ENCODE measurements around the gene ACTA2. TPM values are rescaled to one million over a fixed set of nuclear protein-coding genes. Genes with fewer than 3 reads are reported as not detected.

The ACTA2 gene
- polyA plus RNA-seq, 3 donors = 106 to 188 (median 146) TPM

DNA sequence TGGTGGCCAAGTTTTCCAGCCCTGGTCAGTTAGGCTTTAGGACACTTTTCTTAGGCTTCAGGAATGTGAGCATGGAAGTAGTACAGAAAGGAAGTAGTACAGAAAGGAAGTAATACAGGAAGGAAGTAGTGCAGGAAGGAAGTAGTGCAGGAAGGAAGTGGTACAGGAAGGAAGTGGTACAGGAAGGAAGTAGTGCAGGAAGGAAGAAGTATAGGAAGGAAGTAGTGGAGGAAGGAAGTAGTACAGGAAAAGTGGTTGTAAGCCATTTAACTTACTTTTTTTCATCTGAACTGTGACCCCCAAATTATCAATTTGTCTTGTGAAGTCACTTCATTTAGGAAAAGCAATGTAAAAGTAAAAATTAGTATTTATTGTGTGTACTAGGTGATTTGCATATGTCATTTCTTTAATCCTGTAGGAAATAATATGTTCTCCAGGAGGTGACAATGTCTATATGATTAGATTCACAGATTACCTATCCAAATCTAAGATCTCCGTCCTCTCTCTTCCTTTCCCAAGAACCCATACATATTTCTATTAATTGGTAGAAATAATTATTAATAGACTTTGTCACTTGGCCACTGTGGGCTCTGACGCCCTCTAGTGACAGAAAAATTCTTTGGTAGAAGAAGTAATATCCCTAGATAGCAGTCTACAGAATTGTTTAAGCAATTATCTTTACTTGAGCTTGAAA lies 34.1 kb upstream of the ACTA2 start:
- no peak for DNase-seq

DNA sequence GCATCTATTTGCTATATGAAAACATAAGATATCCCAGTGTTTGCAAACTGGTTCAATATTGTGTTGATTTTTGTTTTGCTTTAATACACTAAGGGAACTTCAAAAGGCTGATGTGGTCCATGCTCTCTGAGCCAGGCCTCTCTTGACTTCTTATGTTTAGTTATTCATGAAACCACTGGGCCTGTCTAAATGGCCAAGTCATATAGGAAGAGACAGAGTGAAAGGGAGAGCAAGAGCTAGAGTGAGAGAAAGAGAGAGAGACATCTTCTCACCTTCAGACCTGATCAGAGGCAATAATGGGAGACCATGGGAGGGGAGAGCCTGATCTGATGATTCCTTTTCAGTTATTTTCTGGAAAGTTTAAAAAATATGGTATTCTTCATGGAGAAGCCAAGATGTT lies 32.0 kb upstream of the ACTA2 start:
- DNase-seq = no peak

DNA sequence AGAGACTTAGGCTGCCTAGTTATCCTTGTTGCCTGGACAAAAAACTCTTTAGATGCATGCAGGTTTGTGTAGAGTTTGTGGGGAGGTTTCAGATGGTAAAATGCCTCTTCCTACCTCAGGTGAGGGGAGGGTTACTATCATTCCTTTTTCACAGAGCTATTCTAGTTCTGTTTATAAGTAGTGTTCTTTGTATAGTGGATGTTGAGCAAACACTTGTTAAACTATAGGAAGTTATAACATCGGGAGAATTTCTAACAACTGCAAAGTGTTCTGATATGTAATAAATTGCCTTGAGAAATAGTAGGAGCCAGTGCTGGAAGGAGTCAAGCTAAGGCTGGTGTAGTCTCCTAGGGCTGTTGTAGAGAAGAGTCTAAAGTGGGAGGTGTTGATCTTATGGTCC lies 31.4 kb upstream of the ACTA2 start:
- DNase-seq = no peak

DNA sequence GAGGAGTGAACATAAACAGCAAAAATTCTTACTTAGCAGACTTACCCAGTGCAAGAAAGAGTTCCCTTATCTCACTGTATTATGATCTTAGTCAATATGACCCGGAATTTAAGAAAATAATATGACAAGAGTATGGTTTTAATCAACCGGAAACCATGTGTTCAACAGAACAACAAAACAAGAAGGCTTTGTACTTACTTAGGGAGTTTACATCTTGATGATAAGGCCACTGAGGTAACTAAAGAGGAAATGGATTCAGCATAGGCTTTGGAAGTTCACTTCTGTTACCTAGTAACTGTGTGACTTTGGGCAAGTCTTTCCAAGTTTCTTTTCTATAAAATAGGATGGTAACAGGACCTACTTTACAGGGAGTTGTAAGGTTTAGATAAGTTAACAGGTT lies 30.6 kb upstream of the ACTA2 start:
- DNase-seq = no peak

DNA sequence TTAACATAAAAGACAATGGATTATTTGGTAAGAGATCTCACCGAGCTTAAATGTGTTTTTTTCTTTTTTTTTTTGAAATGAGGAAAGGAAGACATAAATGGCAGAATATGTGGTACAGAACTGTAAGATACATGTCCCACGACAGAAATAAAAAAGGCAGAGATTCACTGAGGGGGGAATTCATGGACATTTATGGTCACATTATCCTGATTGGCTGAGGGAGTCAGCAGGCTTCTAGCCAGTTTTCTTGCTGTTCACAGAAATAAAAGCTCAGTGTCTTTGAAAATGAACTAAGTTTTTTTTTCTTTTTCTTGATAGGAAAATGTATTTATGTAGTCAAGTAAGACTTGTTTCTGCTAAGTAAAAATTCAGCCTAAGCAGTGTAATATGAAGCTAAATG lies 29.8 kb upstream of the ACTA2 start:
- no peak for DNase-seq

DNA sequence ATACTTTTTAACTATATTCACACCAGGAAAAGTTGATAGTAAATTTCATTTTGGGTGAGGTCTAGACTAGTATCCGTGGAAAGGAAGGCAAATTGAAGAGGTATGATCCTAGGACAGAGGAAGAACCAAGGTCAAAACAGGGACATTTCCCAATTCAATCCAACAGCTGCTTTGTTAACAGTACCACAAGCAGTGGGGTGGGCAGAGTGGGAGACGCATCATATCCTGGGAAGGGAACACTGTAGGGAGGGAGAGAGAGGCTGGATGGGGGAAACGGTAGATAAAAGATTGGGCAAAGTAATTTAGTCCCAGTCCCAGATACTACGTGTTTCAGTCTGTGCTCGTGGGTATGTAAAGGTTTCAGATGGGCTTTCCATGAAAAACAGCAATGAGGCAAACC lies 28.9 kb upstream of the ACTA2 start:
- DNase-seq = no peak

DNA sequence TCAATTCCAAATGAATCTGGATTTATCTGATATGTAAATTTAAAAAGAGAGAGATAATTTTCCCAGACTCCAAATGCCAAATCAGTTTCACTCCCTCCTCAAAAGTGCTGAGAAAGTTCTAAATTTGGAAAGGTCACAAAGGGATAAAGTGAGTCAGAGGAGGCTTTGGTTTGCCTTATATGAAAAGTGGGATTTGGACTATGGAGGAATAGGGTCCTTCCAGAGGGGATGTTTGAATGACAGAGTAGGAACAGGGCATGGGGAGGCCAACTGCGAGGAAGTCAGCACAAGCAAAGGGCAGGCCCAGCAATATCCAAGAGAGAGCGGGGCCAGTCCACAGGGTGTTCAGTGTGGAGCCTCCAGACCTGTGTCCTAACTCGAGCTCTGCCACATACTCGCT lies 28.2 kb upstream of the ACTA2 start:
- DNase-seq = no peak

DNA sequence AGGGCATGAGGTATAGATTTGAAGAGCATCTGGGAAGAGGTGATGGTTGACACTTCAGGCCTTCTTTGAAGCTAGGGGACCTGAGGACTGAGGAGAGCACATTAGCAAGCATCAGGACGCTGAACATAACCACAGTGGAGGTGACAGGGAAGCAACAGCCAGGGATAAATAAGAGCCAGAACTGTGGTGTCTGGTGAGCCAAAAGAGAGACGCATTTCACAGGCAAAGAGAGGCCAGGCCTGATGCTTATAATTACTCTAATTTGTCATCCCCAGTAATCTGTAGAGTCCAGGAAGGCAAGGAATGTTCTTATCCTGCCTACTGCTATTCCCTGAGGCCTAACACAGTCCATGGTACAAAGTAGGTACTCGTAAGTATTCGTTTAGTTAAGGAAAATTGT lies 27.7 kb upstream of the ACTA2 start:
- DNase-seq = no peak

DNA sequence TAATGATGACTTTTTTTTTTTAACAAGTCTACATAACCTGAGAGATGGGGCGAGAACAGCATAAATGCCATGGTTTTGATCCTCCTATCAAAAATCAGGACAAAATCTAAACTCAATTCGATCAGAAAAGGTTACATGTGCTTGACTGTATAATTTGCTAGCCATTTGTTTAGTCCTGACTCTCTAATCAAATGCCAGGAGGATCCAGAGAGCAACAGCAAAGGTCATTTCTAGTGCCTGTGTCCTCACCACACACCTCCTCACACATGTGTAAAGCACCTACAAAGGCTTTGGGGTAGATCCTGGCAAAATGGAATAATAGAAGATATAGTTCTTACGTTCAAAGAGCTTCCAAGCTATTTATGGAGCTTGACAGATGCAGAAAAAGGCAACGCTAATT lies 27.0 kb upstream of the ACTA2 start:
- no peak for DNase-seq

DNA sequence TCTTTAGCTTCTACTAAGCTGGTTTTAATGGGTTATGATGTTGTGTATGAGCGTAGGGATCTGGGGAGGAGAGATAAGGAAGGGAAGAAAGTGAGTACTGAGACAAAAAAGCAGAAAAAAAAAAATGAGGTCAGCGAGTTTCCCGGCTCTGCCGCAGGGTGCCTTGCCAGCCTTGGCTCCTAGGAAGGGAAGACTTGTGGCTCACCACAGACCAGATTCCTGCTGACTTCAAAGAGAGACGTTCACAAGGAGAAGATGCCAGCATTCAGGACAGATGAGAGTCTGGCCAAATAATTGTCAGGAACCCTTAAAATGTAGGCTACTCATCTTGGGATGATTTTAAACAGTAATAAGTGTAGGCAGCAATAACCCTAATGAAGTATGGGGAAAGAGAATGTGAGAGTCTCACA lies 26.6 kb upstream of the ACTA2 start:
- DNase-seq = no peak

DNA sequence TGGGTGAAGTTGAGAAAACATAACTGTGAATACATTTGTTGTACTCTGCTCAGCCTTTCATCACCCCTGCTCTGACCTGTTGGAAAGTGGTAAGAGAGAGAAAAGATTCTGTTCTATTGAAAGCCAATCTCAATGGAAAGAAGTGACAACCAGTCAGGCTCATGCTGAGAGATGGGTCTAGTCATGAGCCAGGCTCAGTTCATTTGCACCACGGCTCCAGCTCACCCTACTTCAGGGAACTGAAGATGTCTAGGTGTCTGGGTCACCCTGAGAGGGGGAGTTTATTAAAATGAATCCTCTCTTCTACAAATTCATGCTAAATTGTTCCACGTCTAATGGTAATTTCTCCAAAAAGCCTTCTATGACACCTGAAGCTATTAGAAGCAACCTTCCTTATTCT lies 25.9 kb upstream of the ACTA2 start:
- DNase-seq = no peak

DNA sequence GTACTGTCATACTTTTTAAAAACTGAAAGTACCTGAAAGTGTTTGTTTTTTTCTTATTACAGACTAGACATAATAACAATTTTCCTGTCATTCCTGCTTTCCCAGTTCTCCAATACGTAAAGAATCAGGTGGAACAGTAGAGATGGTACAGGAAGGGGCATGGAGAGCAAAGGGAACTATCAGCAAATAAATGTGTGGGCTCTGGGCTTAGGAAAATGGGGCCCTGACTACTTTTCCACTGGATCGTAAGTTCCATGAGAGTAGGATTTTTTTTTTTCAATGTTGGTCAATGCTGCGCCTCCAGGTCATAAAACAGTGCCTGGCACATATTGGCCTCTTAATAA lies 22.8 kb upstream of the ACTA2 start:
- DNase-seq = no peak

DNA sequence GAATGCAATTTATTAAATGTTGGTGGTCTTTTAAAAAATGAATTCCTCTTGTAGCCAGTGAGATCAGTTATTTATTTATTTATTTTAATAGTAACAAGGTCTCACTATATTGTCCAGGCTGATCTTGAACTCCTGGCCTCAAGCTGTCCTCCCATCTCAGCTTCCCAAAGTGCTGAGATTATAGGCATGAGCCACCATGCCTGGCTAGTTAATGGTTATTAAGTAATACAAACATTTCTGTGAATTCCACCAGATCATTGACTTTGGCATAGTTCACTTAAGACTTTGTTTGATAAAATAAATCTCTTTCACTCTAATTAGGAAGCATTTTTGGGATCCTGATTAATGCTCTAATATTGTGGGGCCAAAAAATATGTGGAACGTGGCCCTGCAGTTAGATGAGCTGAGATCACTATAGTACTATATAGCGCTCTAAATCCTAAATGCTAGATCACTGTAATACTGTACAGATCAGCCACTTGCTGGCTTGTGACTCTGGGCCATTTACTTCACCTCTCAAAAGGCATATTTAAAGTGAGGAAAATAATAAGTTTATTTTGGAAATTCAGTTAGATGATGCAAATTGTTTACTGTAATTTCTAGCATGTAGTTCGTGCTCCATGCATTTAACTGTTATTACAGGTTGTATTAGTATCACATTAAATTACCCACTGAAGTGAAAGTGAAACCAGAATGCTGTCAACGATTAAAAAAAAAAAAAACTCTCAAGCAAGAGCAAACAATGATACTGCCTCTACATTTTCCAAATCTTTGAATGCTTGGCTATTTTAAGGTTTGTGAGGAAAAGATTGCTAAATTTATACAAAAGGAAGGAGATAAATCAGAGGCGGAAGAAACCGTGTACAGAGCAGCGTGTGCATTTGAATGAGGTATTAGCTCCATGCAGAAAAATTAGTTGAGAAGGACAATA lies 22.1 kb upstream of the ACTA2 start:
- no peak for DNase-seq

DNA sequence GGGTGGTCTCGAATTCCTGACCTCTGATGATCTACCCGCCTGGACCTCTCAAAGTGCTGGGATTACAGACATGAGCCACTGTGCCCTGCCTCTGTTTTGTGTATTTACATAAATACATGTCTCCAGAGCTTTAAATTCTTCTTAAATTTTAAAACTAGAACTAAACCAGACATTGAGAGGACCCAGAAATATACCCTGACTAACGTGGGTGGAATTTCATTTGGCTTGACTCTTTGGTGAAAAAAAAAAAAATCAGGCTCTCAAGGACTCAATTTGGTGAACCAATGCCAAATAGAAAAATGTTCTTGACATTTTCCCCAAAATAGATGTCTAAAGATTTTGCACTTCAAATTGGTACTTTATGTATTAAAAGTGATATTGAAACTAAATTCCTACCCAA lies 21.4 kb upstream of the ACTA2 start:
- DNase-seq = no peak

DNA sequence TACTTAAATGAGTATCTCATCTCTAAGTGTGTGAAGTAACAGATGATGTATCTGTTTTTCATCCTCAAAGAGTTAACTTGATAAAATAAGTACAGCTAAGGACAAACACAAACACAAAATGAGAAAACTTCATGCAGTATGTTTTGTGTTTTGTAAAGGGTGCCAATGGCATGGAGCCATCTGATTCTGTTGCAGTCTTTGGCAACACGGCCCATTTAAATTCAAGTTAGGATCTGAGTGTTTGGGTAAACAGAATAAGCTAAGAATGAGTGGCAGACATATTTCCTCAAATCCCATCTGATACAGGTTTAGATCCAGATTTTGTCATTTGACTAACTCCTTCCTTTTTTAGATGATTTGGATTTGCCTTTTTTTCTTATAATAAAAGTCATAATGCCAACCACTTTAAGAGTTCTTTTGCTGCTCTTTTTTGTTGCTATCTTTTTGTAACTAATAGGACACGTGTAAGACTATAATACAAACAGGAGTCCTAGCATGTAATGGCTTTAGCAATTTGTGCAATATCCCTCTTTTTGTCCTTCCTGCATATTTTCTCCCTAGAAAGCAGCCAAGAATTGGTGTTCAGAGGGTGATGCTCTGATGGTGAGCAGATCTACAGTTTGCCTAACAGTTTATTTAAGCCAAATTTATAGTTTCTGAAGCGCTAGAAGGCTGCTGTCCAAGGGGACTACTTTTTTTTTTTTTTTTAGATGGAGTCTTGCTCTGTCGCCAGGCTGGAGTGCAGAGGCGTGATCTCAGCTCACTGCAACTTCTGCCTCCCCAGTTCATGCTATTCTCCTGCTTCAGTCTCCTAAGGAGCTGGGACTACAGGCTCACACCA lies 18.9 kb upstream of the ACTA2 start:
- no peak for DNase-seq

DNA sequence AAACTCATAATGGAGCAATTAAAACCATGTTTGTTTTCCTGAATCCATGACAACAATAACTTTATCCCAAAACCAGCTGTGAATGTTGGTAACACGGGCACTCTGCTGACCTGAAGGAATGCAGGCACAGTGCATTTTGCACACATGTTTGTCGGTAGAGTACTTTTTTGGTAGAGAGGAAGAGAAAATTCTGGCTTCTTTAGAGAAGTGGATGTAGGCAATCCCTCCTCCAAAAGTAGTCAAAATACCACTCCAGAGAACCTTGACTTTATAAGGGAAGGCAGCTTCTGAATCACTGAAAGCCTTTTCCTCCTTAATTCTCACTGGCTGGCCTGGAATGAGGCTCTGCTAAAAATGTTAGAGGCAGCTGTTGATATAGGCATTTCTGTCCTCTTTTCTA lies 15.8 kb upstream of the ACTA2 start:
- no peak for DNase-seq

DNA sequence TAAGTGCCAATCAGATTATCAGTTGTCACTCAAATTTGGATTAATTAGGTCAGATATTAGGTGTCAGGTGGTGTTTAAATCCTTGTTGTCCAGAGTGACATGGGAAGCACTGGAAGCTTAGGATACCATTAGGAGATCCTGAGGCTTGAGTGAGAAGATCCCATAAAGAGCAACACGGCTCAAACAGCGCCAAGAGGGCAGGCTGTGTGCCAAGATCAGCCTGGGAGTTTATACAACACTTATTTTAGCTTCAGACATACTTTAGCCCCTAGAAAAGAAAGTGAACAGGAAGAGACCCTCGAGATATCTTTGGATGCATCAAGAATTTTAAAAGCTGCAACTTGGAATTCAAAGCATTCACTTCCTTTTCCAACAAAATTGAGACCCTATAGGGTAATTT lies 14.2 kb upstream of the ACTA2 start:
- no peak for DNase-seq

DNA sequence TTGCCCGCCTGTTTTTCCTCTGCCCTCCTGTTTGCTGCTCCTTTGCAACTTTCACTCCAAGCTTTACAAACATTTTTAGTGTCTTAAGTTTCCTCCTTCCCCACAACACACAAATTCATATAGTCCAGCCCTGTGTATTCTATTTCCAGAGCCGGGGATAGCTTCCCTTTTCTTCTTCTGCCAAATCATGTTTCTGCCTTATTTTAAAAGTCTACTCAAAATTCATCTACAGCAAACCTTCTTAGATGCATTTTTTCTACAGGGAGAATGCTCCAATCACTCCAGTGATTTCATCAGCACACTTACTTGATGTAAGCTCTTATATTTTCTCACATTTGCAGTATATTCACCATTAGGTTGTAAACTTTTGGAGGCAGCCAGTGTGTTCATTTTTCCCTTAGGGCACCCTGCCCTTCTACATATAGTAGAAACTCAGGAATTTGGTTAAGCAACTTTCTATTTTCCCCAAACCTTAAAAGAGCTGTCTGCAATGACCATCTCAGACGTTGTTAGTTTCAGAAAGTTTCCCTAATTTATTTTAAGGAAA lies 12.4 kb upstream of the ACTA2 start:
- no peak for DNase-seq

DNA sequence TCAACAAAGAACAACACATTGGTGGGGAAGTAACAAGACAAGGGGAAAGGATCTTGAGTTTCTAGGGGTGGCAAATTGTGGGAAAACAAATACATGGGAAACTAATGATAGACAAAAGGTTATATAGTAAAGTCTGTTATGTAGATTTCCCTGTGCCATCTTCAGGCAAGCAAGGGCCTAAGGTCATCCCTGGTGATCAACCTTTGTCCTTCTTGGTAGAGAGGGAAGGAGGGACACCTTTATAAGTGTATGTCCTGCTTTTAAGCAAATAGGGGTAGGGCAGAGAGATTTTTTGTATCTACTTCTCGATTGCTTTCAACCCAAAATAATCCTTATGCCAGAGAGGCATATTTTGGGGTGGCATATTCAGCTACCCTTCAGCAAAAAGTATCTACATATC lies 11.8 kb upstream of the ACTA2 start:
- no peak for DNase-seq

DNA sequence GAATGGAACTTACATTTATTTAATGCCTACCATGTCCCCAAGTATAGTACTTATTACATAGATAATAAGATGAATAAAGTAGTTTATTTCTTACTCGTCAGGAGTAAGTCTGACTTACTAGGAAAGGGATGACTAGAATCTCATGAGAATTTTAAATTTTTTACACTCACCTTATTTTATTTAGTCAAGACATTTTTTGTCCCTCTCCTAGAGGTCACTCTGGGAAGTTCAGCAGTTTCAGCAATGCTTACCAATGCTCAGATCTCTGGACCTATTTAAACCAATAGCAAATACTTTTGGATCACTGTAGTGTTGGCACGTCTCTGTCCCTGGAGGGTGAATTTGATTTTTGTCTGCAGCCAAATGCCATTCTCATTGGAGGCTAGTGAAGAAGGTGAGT lies 10.7 kb upstream of the ACTA2 start:
- no peak for DNase-seq

DNA sequence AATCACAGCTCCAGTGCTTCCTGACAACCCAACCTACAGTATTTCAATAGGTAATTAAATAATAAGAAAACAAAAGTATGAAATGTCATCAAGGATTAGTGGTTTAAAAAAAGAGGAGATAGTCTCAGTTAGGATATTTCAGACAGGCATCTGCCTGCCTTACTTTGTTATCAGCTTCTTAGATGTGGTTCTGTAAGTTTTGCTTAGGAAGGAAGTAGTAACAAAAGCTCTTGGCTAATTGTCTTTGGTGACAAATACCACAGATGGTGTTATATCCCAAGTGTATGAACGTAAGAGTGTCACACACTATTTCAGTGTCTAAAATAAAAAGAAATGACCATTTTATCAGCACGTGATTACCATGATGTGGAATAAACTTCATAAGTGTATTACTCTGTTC lies 9.8 kb upstream of the ACTA2 start:
- DNase-seq = no peak

DNA sequence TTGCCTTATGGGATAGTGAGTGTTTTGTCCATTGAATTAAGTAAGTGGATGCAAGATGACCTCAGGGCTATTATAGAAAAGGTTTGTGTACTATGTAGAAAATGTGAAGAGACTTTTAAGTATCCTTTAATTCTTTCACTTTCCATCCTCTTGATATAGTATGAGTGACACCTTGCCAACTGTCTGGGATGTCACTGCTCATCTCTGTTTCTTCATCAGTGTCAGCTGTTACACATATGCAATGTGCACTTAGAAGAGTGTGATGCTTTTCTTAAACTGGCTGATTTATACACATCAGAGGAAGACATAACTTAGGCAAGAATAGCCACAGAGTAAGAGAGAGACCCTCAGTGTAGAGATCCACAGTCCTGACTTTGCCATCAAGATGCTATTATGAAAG lies 8.7 kb upstream of the ACTA2 start:
- no peak for DNase-seq

DNA sequence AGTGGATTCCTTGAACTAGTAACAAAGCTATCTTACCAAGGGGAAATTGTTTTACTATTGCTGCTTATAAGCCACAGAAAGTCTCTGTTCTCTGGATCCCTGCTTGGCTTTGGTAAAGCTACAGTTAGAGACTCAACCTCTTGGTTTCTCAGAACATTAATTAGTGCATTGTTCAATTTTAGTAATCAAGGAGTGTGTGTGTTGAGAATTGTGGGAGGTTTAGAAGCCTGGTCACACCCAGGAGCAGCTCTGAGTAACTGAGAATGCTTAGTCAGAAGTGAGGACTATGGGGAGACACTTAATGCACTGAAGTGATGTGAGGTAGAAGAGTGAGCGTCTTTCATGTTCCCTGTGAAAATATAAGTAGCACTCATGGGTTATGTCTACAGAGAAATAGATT lies 8.2 kb upstream of the ACTA2 start:
- DNase-seq = no peak

Measured in renal pelvis (tissue), 4 donors.